IMR-90 (cell line): Measurements from ENCODE around the gene ESF1. TPM values are rescaled to one million over a fixed set of nuclear protein-coding genes. Genes with fewer than 3 reads are reported as not detected.

Experiments used
- ATAC-seq: fragments of 200-7000 bp; cut with Tn5 transposase; 2 replicates; pipeline ENCODE4 v1.9.1; 2020; ENCODE audit warnings: low read depth, mild to moderate bottlenecking, moderate library complexity
- BruUV-seq: library from RNA; stranded (reverse); fragments of 400-500 nt; replicated peaks from 2 replicates; lab custom pipeline; 2021; lab: Mats Ljungman, UMichigan
- CTCF ChIA-PET: fragments of 300-600 bp; formaldehyde crosslinking; extraction: SDS; loops from one replicate; lab custom pipeline; 2021; ENCODE audit warnings: antibody characterized with exemption; lab: Yijun Ruan, JAX
- POLR2A ChIA-PET: fragments of 300-600 bp; sonication (Branson Sonifier 250); formaldehyde crosslinking; loops from one replicate; lab custom pipeline; 2022; ENCODE audit warnings: antibody characterized with exemption; ENCODE audit not compliant: unreplicated experiment; lab: Charles Lee
- DNase-seq: peaks from one replicate; pipeline ENCODE4 v3.0.0; 2013
- H2AFZ ChIP-seq: replicated peaks from 2 replicates; pipeline ENCODE3; 2013; ENCODE audit warnings: low read length, mild to moderate bottlenecking; ENCODE audit not compliant: poor library complexity
- H2AK5ac ChIP-seq: 2 replicates; pipeline ENCODE4 v1.6.1; 2013; ENCODE audit warnings: low read depth, low read length, inconsistent platforms
- H2AK9ac ChIP-seq: replicated peaks from 2 replicates; pipeline ENCODE3; 2013; ENCODE audit warnings: mild to moderate bottlenecking, low read depth, low read length, moderate library complexity; ENCODE audit not compliant: poor library complexity
- H2BK120ac ChIP-seq: 2 replicates; pipeline ENCODE4 v1.6.1; 2013; ENCODE audit warnings: low read depth, low read length, inconsistent platforms
- H2BK15ac ChIP-seq: 3 replicates; pipeline ENCODE4 v1.6.1; 2013; ENCODE audit warnings: low read depth, low read length, inconsistent platforms
- H2BK20ac ChIP-seq: 2 replicates; pipeline ENCODE4 v1.6.1; 2013; ENCODE audit warnings: low read depth, mild to moderate bottlenecking, inconsistent platforms, low read length, moderate library complexity
- H2BK5ac ChIP-seq: 2 replicates; pipeline ENCODE4 v1.6.1; 2013; ENCODE audit warnings: mild to moderate bottlenecking, low read depth, low read length, inconsistent platforms; ENCODE audit not compliant: poor library complexity, severe bottlenecking
- H3K14ac ChIP-seq: replicated peaks from 2 replicates; pipeline ENCODE4 v1.6.1; 2013; ENCODE audit warnings: low read depth, low read length, inconsistent platforms
- H3K18ac ChIP-seq: 2 replicates; pipeline ENCODE4 v1.6.1; 2013; ENCODE audit warnings: low read depth, low read length, control low read depth
- H3K23ac ChIP-seq: 2 replicates; pipeline ENCODE4 v1.6.1; 2013; ENCODE audit warnings: low read depth, low read length, inconsistent platforms
- H3K27ac ChIP-seq: 2 replicates; pipeline ENCODE4 v1.5.1; 2013; ENCODE audit warnings: mild to moderate bottlenecking, control low read depth, low read length; ENCODE audit not compliant: insufficient read depth
- H3K27me3 ChIP-seq: 2 replicates; pipeline ENCODE4 v1.6.1; 2013; ENCODE audit warnings: low read length; ENCODE audit not compliant: control insufficient read depth, insufficient read depth
- H3K36me3 ChIP-seq: 2 replicates; pipeline ENCODE4 v1.6.1; 2013; ENCODE audit warnings: low read length, mixed read lengths; ENCODE audit not compliant: control insufficient read depth, insufficient read depth
- H3K4ac ChIP-seq: 2 replicates; pipeline ENCODE4 v1.6.1; 2013; ENCODE audit warnings: low read depth, low read length, inconsistent platforms
- H3K4me1 ChIP-seq: 2 replicates; pipeline ENCODE4 v1.6.1; 2013; ENCODE audit warnings: low read length, mixed read lengths; ENCODE audit not compliant: control insufficient read depth, insufficient read depth
- H3K4me2 ChIP-seq: 2 replicates; pipeline ENCODE4 v1.6.1; 2013; ENCODE audit warnings: low read depth, mild to moderate bottlenecking, control low read depth, low read length, moderate library complexity
- H3K4me3 ChIP-seq: 2 replicates; pipeline ENCODE4 v1.5.1; 2013; ENCODE audit warnings: low read depth, mild to moderate bottlenecking, control low read depth, low read length, moderate library complexity; ENCODE audit not compliant: insufficient read depth
- H3K56ac ChIP-seq: 2 replicates; pipeline ENCODE4 v1.6.1; 2013; ENCODE audit warnings: low read length, inconsistent platforms; ENCODE audit not compliant: insufficient read depth; ENCODE audit errors: extremely low read depth
- H3K79me1 ChIP-seq, 2 experiments: 2 replicates each; pipeline ENCODE4 v1.6.1; 2013; ENCODE audit warnings: low read length in 2 of 2, inconsistent platforms in 1 of 2, low read depth in 1 of 2
- H3K9ac ChIP-seq: 2 replicates; pipeline ENCODE4 v1.6.1; 2013; ENCODE audit warnings: low read depth, low read length, control low read depth
- H3K9me1 ChIP-seq: 2 replicates; pipeline ENCODE4 v1.6.1; 2013; ENCODE audit warnings: low read length, inconsistent platforms; ENCODE audit not compliant: insufficient read depth
- H3K9me3 ChIP-seq: 2 replicates; pipeline ENCODE4 v1.6.1; 2013; ENCODE audit warnings: low read length; ENCODE audit not compliant: control insufficient read depth, insufficient read depth
- H4K20me1 ChIP-seq: 2 replicates; pipeline ENCODE4 v1.6.1; 2013; ENCODE audit warnings: low read length, inconsistent platforms; ENCODE audit not compliant: insufficient read depth
- H4K5ac ChIP-seq: 2 replicates; pipeline ENCODE4 v1.6.1; 2013; ENCODE audit warnings: mild to moderate bottlenecking, low read depth, low read length, control low read depth
- H4K8ac ChIP-seq, 2 experiments: 2 replicates each; pipeline ENCODE4 v1.6.1; 2013; ENCODE audit warnings: low read depth in 2 of 2, low read length in 2 of 2, control low read depth in 1 of 2, inconsistent platforms in 1 of 2
- H4K91ac ChIP-seq: 2 replicates; pipeline ENCODE4 v1.6.1; 2013; ENCODE audit warnings: low read depth, low read length, inconsistent platforms; ENCODE audit not compliant: insufficient read depth
- BHLHE40 ChIP-seq: fragments of 150-350 bp; IDR thresholded peaks from 2 replicates; pipeline ENCODE4 v1.6.1; 2016; ENCODE audit warnings: mild to moderate bottlenecking, low read depth, low read length
- CEBPB ChIP-seq: IDR thresholded peaks from 2 replicates; pipeline ENCODE4 v1.6.1; 2012; ENCODE audit warnings: low read depth, low read length, improper control_type of control experiment
- CHD1 ChIP-seq: IDR thresholded peaks from 2 replicates; pipeline ENCODE4 v1.6.1; 2012; ENCODE audit warnings: low read depth, low read length, improper control_type of control experiment
- FOS ChIP-seq: fragments of 150-350 bp; IDR thresholded peaks from 2 replicates; pipeline ENCODE4 v1.6.1; 2016; ENCODE audit warnings: low read depth, low read length
- MAZ ChIP-seq: IDR thresholded peaks from 2 replicates; pipeline ENCODE4 v1.6.1; 2012; ENCODE audit warnings: low read depth, mild to moderate bottlenecking, low read length, improper control_type of control experiment, moderate library complexity, borderline replicate concordance
- MXI1 ChIP-seq: IDR thresholded peaks from 2 replicates; pipeline ENCODE4 v1.6.1; 2012; ENCODE audit warnings: low read depth, mild to moderate bottlenecking, low read length, moderate library complexity, borderline replicate concordance
- NFE2L2 ChIP-seq: fragments of 150-350 bp; IDR thresholded peaks from 2 replicates; pipeline ENCODE4 v1.6.1; 2016; ENCODE audit warnings: low read depth, mild to moderate bottlenecking, low read length
- POLR2A ChIP-seq: IDR thresholded peaks from 2 replicates; pipeline ENCODE4 v1.6.1; 2012; ENCODE audit warnings: mild to moderate bottlenecking, low read depth, low read length
- RAD21 ChIP-seq: IDR thresholded peaks from 2 replicates; pipeline ENCODE4 v1.6.1; 2012; ENCODE audit warnings: low read length, improper control_type of control experiment
- RCOR1 ChIP-seq: IDR thresholded peaks from 2 replicates; pipeline ENCODE4 v1.6.1; 2012; ENCODE audit warnings: mild to moderate bottlenecking, low read length, improper control_type of control experiment; ENCODE audit not compliant: insufficient replicate concordance
- RFX5 ChIP-seq: IDR thresholded peaks from 2 replicates; pipeline ENCODE4 v1.8.0; 2012; ENCODE audit warnings: low read depth, mild to moderate bottlenecking, low read length, moderate library complexity
- SMC3 ChIP-seq: fragments of 150-350 bp; IDR thresholded peaks from 2 replicates; pipeline ENCODE4 v1.6.1; 2016; ENCODE audit warnings: low read depth, mild to moderate bottlenecking, antibody characterized with exemption, low read length, moderate library complexity
- WGBS, 2 experiments: methylation state at CpG; one replicate each; pipeline versions ENCODE4 v1.1.5 to v1.1.7; 2013; ENCODE audit warnings: missing lambda C conversion rate in 2 of 2; ENCODE audit not compliant: insufficient read length in 1 of 2; ENCODE audit errors: extremely low coverage in 2 of 2; 5-methylcytosine and 5-hydroxymethylcytosine counted together
- dilution Hi-C: fragments of 300-500 bp; cut with HindIII; formaldehyde crosslinking; loops from one replicate; pipeline ENCODE4 v1.14.3; 2018; ENCODE audit warnings: low sequenced_read_pairs; ENCODE audit not compliant: unreplicated experiment
- in situ Hi-C: fragments of 300-500 bp; cut with MboI; formaldehyde crosslinking; loops from 3 replicates; pipeline ENCODE4 v1.14.3; 2019; ENCODE audit warnings: low sequenced_read_pairs, inconsistent platforms, mixed read lengths
- intact Hi-C: fragments of 100-400 bp; cut with micrococcal nuclease; formaldehyde crosslinking; loops from 2 replicates; pipeline ENCODE4 v1.10.0; 2022
- polyA plus RNA-seq, 3 experiments: library from polyadenylated mRNA; depleted of rRNA; stranded (reverse); fragments of >200 nt; gene quantifications; 2 replicates each; pipeline ENCODE4 v1.2.3, GENCODE V29; 2012; ENCODE audit warnings: low replicate concordance in 1 of 3
- total RNA-seq: library from RNA; depleted of rRNA; stranded (reverse); fragments of >200 nt; gene quantifications from 2 replicates; pipeline ENCODE4 v1.2.3, GENCODE V29; 2012
- TF ChIP-seq, protein P1 (sequence below): fragments of 150-350 bp; IDR thresholded peaks from 2 replicates; pipeline ENCODE4 v1.6.1; 2017; ENCODE audit warnings: mild to moderate bottlenecking, antibody characterized with exemption, low read length, low read depth
- TF ChIP-seq, protein P2 (sequence below): conservative IDR thresholded peaks from 2 replicates; pipeline ENCODE4 v1.5.1; 2012; ENCODE audit warnings: mild to moderate bottlenecking, low read depth, low read length, improper control_type of control experiment

Gene ESF1
- total and polyA plus RNA-seq, 2 of the 4 experiments (the other 2 are of a cell fraction) = 2.6 to 2.7 TPM

DNA sequence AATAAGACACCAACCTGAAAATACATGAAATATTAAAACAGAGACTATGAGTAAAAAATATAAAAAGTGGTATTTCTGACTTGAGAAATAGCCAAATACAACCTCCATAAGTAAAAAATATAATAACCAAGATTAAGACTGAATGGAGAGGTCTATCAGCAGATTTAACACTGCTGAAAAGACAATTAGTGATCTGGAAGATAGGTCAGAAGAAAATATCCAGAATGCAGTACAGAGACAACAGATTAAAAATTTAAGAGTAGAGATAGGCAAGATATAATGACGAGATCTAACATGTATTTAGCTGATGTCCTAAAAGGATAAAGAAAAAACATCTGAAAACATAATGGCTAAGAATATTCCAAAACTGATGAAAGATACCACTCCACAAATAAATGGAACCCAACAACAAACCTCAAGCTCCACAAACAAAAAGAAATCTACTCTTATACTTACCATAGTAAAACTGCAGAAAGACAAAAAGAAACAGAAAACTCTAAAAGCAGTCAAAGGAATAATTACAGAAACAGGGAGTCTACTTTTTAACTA is 18.8 kb downstream of the ESF1 start:
- Histone ChIP-seq H4K20me1 (no peaks in the 10 kb centered on the region), H2BK5ac (no peak overlapping the region), H3K9ac (no peak overlapping the region), H3K56ac (no peak overlapping the region), H3K14ac (no peak overlapping the region), H2AK5ac (no peak overlapping the region), H4K5ac (no peak overlapping the region), H3K23ac (no peak overlapping the region), H2BK20ac (no peak overlapping the region), H2BK120ac (no peak overlapping the region), H3K4me2 (no peak overlapping the region), H3K4me1 (no peaks in the 10 kb centered on the region), H2AK9ac (no peak overlapping the region), H2AFZ (no peak overlapping the region), H3K9me3 (peaks cover 2% of the 10 kb centered on the region), H3K27ac (no peak overlapping the region), H3K36me3 (peaks cover 26% of the 10 kb centered on the region), H3K18ac (no peak overlapping the region), H3K4me3 (no peak overlapping the region), H2BK15ac (no peak overlapping the region), H3K9me1 (no peaks in the 10 kb centered on the region; the same call in 1 of the 2 replicates), H3K27me3 (no peaks in the 10 kb centered on the region), H3K4ac (no peak overlapping the region), H4K8ac (no peak overlapping the region), H4K91ac (no peak overlapping the region), H3K79me1 (no peaks in the 10 kb centered on the region)
- in situ Hi-C loops = loop anchor here (10.0 to 25.0 kb wide), 2 partner anchors 304 to 441 kb away; no protein-coding TSS in a partner anchor
- WGBS, 2 experiments = no CpG with 5 or more reads among the region's 1 CpG
- BruUV-seq = no TSS peak
- DNase-seq (no peak), ATAC-seq (no peak)
- TF ChIP-seq, protein P1, sequence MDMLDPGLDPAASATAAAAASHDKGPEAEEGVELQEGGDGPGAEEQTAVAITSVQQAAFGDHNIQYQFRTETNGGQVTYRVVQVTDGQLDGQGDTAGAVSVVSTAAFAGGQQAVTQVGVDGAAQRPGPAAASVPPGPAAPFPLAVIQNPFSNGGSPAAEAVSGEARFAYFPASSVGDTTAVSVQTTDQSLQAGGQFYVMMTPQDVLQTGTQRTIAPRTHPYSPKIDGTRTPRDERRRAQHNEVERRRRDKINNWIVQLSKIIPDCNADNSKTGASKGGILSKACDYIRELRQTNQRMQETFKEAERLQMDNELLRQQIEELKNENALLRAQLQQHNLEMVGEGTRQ = no peak
- TF ChIP-seq RAD21 (no peak), NFE2L2 (no peak), BHLHE40 (no peak), CEBPB (no peak), POLR2A (no peak), MXI1 (no peak), RCOR1 (no peak), SMC3 (no peak), MAZ (no peak), FOS (no peak), RFX5 (no peak), CHD1 (no peak)
- TF ChIP-seq, protein P2, sequence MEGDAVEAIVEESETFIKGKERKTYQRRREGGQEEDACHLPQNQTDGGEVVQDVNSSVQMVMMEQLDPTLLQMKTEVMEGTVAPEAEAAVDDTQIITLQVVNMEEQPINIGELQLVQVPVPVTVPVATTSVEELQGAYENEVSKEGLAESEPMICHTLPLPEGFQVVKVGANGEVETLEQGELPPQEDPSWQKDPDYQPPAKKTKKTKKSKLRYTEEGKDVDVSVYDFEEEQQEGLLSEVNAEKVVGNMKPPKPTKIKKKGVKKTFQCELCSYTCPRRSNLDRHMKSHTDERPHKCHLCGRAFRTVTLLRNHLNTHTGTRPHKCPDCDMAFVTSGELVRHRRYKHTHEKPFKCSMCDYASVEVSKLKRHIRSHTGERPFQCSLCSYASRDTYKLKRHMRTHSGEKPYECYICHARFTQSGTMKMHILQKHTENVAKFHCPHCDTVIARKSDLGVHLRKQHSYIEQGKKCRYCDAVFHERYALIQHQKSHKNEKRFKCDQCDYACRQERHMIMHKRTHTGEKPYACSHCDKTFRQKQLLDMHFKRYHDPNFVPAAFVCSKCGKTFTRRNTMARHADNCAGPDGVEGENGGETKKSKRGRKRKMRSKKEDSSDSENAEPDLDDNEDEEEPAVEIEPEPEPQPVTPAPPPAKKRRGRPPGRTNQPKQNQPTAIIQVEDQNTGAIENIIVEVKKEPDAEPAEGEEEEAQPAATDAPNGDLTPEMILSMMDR = no peak
- ChIA-PET CTCF (interaction anchor here (1.3 kb wide), 1 partner anchor 54 kb away, joined by 4 read pairs; no protein-coding TSS in a partner anchor), POLR2A (no interaction called here)
- dilution Hi-C loops = no loop called here
- intact Hi-C loops = no loop called here
